Fibroblast of mammary gland (primary cell): ENCODE results near the gene PRSS33.

Experiments
- DNase-seq: peaks from one replicate; pipeline ENCODE4 v3.0.0-alpha.2; 2010; ENCODE audit warnings: low read depth
- H3K4me3 ChIP-seq: 2 replicates; pipeline ENCODE4 v1.5.1; 2011; ENCODE audit warnings: low read depth, mild to moderate bottlenecking, low read length, moderate library complexity; ENCODE audit not compliant: control insufficient read depth
- TF ChIP-seq, protein P1 (sequence below): conservative IDR thresholded peaks from 2 replicates; pipeline ENCODE4 v1.5.1; 2011; ENCODE audit warnings: low read depth, low read length, inconsistent platforms; ENCODE audit not compliant: control insufficient read depth, insufficient read depth

PRSS33 gene

DNA sequence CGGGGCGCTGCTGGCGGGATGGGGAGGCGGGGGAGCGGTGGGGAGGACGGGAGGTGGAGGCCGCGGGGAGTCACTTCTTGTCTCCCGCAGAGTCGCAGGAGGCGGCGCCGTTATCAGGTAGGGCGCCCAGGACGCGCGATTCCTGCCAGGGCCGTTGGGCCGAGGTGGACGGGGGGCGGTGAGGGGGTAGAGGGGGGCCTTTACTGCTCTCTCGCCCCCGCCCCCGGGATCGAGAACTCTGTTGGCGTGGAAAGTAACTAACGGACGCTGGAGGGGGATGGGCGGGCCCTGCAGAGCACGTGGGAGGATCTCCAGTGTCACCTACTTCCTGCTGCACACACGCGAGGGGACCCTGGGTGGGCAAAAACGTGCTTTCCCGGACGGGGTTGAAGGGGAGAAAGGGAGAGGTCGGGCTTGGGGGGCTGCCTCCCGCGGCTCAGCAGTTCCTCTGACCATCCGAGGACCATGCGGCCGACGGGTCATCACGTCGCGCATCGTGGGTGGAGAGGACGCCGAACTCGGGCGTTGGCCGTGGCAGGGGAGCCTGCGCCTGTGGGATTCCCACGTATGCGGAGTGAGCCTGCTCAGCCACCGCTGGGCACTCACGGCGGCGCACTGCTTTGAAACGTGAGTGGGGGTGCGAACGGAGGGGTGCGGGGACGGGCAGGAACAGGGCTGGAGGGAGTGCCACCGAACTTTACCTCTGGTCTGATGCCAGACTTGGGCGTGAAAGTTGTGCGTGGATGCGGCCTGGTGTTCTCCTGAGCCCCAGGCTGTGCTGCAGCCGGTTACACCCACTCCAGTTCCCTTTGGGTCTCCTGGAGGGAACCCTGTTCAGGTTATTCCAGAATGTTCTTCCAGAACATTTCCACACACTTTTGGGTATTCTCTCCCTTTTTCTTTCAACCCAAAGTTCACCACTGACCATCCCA, 30.2 kb upstream of the PRSS33 start:
- DNase-seq: no peak
- TF ChIP-seq, protein P1, sequence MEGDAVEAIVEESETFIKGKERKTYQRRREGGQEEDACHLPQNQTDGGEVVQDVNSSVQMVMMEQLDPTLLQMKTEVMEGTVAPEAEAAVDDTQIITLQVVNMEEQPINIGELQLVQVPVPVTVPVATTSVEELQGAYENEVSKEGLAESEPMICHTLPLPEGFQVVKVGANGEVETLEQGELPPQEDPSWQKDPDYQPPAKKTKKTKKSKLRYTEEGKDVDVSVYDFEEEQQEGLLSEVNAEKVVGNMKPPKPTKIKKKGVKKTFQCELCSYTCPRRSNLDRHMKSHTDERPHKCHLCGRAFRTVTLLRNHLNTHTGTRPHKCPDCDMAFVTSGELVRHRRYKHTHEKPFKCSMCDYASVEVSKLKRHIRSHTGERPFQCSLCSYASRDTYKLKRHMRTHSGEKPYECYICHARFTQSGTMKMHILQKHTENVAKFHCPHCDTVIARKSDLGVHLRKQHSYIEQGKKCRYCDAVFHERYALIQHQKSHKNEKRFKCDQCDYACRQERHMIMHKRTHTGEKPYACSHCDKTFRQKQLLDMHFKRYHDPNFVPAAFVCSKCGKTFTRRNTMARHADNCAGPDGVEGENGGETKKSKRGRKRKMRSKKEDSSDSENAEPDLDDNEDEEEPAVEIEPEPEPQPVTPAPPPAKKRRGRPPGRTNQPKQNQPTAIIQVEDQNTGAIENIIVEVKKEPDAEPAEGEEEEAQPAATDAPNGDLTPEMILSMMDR: no peak
- H3K4me3 ChIP-seq: no peak overlapping the region

DNA sequence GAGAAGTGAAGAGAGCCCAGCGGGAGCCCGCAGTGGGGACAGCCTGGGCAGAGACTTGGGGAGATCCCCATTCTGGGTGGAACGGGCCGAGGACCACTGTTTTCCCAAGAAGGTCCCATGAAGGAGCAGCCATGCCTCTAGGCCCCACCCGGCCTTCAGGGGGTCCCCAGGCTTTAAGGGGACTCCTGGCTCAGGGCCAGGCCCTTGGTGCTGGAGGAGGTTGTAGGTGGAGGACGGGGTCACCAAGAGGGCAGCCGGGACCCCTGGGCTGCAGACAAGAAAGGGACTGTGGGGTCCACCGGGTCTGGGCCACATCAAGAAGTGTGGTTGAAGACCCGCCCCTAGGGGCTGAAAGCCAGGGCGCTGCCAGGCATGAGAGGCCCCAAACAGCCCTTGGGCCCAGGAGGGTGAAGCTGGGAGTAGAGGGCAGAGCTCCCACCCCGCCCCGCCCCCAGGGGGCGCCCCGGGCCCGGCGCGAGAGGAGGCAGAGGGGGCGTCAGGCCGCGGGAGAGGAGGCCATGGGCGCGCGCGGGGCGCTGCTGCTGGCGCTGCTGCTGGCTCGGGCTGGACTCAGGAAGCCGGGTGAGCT, 29.5 kb upstream of the PRSS33 start, which contains the start of gene PRSS21:
PRSS21 (plus strand) TSS at position 487 of the 589 bp plus-strand sequence; CDS start at position 519, 32 bp downstream.
- TF ChIP-seq, protein P1: no peak
- H3K4me3 ChIP-seq: no peak within 1 kb of the TSS
- DNase-seq: no peak

DNA sequence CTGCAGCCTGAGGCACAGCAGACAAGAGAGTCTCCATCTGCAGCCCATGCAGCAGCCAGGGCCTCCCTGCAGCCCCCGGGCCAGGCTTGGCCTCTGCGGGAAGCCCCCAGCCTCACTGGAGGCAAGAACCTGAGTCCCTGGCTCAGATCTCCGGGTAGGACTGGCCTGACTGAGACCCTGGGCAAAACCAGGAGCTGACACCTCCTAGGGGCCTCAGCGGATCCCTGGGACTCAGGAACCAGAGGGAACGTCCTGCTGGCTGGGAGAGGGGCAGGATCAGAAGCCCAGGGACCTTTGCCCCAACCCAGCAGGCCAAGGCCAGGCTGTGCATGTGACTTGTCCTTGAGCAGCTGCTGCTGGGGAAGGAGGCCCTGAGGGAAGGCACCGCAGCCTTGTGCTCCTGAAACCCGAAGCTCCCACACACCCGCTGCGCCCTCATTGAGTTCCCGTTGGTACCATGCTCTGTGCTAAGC, 28.0 kb upstream of the PRSS33 start:
- H3K4me3 ChIP-seq: no peak overlapping the region
- DNase-seq: no peak

DNA sequence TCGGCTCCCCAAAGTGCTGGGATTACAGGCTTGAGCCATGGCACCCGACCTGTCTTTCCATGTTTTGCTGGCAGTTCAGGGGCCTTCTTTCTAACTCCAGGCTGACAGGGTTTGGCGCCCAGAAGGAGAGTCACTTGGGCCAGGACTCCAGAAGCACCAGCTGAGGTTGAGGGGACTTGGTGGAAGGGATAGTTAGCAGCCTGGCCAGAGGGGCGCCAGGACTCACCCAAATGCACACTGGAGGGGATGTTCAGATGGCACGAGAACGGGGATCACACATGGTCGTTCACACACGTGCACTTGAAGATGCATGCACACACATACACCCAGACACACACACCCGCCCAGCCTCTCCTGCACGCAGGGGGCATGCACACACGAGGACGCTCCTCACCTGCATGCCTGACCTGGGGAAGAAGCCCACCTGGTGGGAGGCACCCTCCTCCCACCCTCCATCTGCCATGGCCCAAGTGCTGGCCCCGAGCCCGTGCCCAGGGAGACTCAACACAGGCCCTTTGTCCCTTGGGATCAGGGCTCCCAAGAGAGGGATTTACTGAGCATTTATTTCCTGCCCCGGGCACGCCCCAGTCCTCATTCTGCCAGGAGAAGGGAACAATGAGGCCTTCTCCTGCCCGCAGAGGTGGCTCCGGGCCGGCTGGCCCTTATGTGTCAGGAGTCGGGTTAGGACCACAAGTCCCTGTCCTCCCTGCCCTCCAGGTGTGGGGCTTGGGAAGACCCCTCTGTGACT, 27.4 kb upstream of the PRSS33 start:
- TF ChIP-seq, protein P1: no peak
- H3K4me3 ChIP-seq: no peak overlapping the region
- DNase-seq: no peak

More for the DNA sequence above, 28.0 kb upstream of the PRSS33 start:
- TF ChIP-seq, protein P1: no peak

DNA sequence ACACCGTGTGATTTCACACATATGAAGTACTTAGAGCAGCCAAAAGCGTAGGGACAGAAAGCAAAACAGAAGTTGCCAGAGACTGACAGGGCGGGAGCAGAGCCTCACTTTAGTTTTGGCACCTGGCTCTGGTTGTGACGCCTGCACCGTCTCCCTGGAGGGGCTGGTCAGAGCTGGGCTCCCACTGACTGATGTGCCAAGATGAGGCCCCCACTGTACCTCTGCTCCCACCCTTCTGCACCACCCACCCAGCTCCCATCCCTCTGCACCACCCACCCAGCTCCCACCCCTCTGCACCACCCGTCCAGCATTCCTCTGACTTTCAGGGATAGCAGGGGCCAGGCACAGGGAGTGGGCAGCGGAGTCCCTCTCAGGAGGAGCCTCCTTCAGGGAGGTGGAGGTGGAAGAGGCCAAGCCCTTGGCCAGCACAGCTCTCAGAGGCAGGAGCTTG, 26.4 kb upstream of the PRSS33 start:
- no peak for DNase-seq
- no peak overlapping the region for H3K4me3 ChIP-seq

More for the DNA sequence above, 26.4 kb upstream of the PRSS33 start:
- TF ChIP-seq, protein P1: no peak
